Measurements from ENCODE around the gene LHX4.

The LHX4 gene

DNA sequence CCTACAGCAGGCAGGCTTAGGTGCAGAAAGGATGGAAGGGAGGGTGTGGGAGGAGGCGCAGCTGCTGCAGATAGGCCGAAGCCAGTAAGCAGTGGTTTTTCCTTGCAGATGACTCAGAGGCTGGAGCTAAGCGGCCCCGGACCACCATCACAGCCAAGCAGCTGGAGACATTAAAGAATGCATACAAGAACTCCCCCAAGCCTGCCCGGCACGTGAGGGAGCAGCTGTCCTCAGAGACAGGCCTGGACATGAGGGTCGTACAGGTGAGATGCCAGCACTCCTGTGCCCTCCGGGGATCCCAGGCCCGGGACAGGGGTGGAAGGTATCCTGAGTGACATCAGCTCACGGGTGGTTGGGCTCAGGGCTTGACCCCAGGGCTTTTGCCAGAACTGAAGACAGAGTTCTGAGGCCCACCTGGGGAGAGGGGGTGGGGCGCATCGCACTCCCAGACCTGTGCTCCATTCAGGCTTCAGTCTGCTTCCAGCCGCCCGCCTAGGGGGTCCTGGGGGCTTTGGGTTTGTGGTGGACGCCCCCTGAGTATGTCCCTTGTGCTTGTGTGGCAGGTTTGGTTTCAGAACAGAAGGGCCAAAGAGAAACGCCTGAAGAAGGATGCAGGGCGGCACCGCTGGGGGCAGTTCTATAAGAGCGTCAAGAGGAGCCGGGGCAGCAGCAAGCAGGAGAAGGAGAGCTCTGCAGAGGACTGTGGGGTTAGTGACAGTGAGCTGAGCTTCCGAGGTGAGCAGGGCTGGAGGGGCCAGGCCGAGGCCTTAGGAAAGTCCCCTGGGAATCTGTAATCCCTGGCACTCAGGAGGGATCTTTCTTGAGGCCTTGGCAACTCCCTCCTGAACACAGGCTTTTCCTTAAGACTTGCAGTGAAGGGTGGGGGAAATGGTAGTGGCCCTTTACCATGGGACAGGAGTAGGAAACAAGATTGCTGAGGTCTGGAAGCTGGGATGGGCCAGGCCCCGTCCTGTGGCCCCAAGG, 41.5 kb downstream of the LHX4 start:
- DNase-seq (ENCODE audit: low read depth in 2 of 2), result no peak

GRCh38 chr1:180272395-180272794, 42.3 kb downstream of the LHX4 start:
- DNase-seq (ENCODE audit: low read depth in 2 of 2), result no peak

- DNase-seq (ENCODE audit: low read depth in 2 of 2), result no peak
These were observed 43.0 kb downstream of the LHX4 start for GRCh38 chr1:180273066-180273465.

DNA sequence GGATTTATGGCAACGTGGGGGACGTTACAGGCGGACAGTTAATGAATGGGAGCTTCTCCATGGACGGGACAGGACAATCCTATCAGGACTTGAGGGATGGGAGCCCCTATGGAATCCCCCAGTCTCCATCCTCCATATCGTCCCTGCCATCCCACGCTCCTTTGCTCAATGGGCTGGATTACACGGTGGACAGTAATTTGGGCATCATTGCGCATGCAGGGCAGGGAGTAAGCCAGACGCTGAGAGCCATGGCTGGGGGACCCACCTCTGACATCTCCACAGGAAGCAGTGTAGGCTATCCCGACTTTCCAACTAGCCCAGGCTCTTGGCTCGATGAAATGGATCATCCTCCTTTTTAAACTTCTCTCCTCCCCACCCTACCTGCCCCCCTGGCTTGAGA, 44.2 kb downstream of the LHX4 start:
- no peak for DNase-seq (ENCODE audit: low read depth in 2 of 2)

DNA sequence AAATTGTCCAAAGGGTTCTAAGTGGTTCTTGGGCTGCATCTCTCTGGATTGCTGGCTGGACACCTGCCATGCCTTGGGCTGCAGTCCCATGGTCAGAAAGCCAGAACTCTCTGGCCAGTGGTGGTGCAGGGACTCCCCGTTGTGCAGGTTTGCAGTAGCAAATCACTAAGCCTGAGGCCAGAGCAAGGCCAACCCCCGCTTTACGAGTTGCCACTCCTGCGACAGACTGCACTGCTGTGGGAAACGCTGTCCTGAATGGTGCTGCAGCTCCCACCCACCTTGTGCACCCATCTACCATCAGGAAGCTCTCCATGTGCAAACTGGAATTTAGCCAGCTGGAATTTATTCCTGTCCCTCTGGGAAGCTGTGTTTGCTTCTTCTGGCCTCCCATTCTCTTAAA, 45.7 kb downstream of the LHX4 start:
- DNase-seq (ENCODE audit: low read depth in 2 of 2), result no peak

DNA sequence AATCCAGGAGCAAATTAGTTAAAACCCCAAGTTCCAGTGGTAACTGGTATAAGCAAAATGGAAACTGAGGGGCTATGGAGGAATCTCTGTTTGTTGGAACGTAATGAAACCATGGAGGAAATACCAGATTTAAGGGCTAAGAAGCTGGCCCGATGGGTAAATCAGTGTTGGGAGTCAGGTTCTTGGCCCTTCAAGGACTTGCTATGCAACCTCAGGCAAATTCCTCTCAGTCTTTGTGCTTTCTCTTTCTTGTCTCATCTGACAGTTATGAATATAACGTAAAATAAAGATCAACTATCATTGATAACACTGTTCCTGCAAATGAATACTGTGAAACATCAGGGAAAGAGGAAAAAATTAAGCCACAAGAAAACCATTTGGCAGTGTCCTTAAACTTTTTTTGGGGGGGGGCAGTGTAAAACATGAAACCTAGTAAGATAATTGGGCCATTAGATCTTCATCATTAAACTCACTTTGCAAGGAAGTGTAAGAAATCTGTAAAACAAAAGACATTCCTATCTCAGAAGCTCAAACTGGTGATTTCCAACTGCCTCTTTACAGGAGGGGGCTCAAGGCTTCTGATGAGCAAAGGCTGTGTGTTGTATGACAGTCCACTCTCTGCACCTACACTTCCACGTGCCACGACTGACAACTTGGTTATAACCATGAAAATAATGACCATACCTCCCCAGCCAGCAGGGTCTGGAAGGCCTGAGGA, 47.6 kb downstream of the LHX4 start:
- DNase-seq (ENCODE audit: low read depth in 2 of 2), result no peak

DNA sequence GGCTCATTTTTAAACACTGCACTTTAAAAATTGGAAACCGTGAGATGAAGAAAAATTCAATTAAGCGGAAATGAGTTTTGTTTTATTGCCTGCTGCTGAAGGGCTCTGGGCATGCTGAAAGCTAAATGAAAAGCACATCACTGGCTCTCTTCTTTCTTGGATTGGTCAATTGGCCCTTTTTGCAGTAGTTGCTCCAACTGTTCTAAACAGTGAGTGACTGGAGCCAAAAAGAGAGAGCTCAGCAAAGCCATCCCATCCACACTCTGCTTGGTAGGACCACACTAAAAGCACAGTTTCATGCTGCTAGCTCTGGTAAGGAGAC, 48.1 kb downstream of the LHX4 start:
- no peak for DNase-seq (ENCODE audit: low read depth in 2 of 2)

GRCh38 chr1:180278596-180279395, 48.7 kb downstream of the LHX4 start:
- no peak for DNase-seq (ENCODE audit: low read depth in 2 of 2)

- DNase-seq (ENCODE audit: low read depth in 2 of 2), result no peak
These were observed 49.6 kb downstream of the LHX4 start for GRCh38 chr1:180279651-180280050.

DNA sequence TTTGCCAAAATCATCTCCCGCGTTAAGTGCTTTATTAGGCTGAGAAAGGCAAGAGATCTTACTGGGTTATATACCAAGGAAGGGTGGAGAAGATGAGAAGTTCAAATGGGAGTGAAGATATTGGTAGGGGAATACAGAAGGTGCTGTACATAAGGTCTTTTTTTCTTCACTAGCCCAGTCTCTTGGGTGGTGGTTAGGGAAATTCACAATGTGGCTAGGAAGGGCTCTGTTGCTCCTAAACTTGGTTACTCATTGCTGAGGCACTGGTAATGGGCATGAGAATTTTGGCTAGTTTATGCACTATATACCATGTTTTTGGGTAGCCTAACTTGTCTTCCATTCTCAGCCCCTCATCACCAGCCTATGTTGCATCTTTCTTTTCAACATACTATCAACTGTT, 50.6 kb downstream of the LHX4 start:
- no peak for DNase-seq (ENCODE audit: low read depth in 2 of 2)

- no peak for DNase-seq (ENCODE audit: low read depth in 2 of 2)
These were observed 51.4 kb downstream of the LHX4 start for GRCh38 chr1:180281490-180281889.

GRCh38 chr1:180282401-180283044, 52.5 kb downstream of the LHX4 start:
- no peak for DNase-seq (ENCODE audit: low read depth in 2 of 2)

GRCh38 chr1:180283098-180283497, 53.0 kb downstream of the LHX4 start:
- DNase-seq (ENCODE audit: low read depth in 2 of 2), result no peak

GRCh38 chr1:180286417-180286816, 56.4 kb downstream of the LHX4 start:
- no peak for DNase-seq (ENCODE audit: low read depth in 2 of 2)

DNA sequence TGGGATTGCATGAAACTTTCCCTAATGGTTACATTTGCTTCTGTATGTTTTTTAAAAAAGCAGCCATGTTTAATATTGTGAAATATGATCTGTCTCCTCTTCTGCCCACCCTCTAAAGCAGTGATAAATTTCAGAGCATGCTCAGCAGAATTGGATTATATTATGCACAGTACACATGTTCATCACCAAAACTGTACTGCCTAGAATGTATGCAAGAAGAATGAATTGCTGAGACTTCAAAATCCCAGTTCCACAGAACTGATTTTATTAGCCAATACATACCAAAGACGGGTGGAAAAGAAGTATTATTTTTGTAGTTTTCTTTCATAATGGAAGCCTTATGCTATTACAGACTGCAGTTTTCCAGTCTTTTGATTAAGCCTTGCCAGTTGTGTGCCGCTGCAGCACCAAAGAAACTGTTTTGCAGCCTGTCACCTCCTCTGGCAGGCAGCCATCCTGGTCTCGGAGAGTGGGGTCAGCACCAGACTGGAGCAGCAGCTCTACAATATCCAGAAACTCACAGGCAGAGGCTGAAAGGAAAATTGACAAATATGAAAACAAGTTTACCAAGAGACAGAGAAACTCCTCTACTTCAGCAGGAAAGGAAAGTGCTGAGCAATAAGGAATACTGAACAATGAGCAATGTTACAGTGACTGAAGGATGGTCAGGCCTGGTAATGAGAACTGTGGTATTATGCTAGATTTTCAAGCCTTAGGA, 58.1 kb downstream of the LHX4 start:
- no peak for DNase-seq (ENCODE audit: low read depth in 2 of 2)

GRCh38 chr1:180288940-180289339, 58.9 kb downstream of the LHX4 start:
- DNase-seq (ENCODE audit: low read depth in 2 of 2), result no peak

DNA sequence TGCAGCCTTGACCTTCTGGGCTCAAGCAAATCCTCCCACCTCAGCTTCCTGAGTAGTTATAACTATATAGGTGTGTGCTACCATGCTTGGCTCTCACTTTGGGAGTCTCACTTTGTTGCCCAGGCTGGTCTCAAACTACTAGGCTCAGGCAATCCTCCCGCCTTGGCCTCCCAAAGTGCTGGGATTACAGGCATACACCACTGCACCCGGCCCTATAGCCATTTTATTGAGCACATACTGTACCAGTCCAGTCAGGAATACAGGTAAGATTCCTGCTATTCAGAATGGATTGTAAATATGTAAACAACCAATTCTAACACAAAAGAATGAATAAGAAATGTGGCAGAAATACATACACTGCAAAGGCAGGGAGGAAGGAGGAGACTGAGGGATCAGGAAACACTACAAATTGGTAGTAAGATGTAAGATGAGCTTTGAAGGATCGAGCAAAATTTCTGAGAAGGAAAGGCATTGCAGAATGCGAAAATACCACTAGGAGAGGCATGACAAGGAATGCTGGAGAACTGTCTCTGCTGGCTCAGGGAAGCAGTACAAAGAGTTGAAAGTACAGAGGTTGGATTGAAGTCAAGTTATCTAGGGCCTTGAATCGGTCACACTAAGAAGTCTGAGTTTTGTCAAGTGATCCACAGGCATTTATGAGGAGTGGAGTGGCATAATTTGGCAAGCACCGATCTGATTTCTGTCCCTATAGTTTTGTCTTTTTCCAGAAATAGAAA, 60.4 kb downstream of the LHX4 start:
- DNase-seq (ENCODE audit: low read depth in 2 of 2), result no peak

DNA sequence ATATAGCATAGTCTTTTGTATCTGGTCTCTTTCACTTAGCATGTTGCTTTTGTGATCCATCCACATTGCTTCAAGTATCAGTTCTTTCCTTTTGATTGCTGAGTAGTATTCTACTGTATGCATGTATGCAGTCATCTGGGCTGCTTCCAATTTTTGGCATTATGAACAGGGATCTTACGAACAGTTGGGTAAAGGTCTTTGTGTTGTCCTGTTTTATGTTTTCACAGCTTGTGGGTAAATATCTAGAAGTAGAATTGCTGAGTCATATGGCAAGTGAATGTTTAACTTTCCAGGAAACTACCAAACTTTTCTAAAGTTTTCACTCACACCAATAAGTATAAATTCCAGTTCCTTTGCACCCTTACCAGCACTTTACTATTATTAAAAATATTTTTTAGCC, 60.9 kb downstream of the LHX4 start:
- DNase-seq (ENCODE audit: low read depth in 2 of 2), result no peak

GRCh38 chr1:180294711-180295110, 64.6 kb downstream of the LHX4 start:
- no peak for DNase-seq (ENCODE audit: low read depth in 2 of 2)

- no peak for DNase-seq (ENCODE audit: low read depth in 2 of 2)
These were observed 65.9 kb downstream of the LHX4 start for GRCh38 chr1:180295999-180296398.
